HCT116 (cell line): Measurements from ENCODE around the gene TBC1D19. TPM values are rescaled to one million over a fixed set of nuclear protein-coding genes. Genes with fewer than 3 reads are reported as not detected.

Experiments used
- ATAC-seq: fragments of 200-7000 bp; cut with Tn5 transposase; 2 replicates; pipeline ENCODE4 v1.9.1; 2020; ENCODE audit warnings: mild to moderate bottlenecking, moderate library complexity
- BruUV-seq: library from RNA; stranded (reverse); fragments of 400-500 nt; replicated peaks from 2 replicates; lab custom pipeline; 2021; lab: Mats Ljungman, UMichigan
- CTCF ChIA-PET: fragments of 300-600 bp; sonication (Branson Sonifier 250); formaldehyde crosslinking; loops from one replicate; lab custom pipeline; 2021; ENCODE audit warnings: antibody characterized with exemption; lab: Charles Lee
- POLR2A ChIA-PET: fragments of 300-600, 350-600 bp; sonication (Branson Sonifier 250); formaldehyde crosslinking; loops from one replicate; lab custom pipeline; 2021; ENCODE audit warnings: antibody characterized with exemption; lab: Charles Lee
- RAD21 ChIA-PET, 2 experiments: fragments of 300-600 bp; sonication (Branson Sonifier 250); formaldehyde crosslinking; loops; one replicate each; lab custom pipeline; 2023; ENCODE audit warnings: low total read pairs in 2 of 2; ENCODE audit not compliant: uncharacterized antibody in 2 of 2, unreplicated experiment in 2 of 2, low non-redundant PET in 1 of 2; lab: Charles Lee
- DNase-seq: peaks from one replicate; pipeline ENCODE4 v3.0.0-alpha.2; 2010; ENCODE audit warnings: low read depth, low spot score
- H2AFZ ChIP-seq: fragments of 200-600 bp; shearing (Covaris generic), sonication (generic); 2 replicates; pipeline ENCODE4 v1.6.1; 2017; ENCODE audit warnings: low read depth, mixed run types, mixed read lengths, antibody characterized with exemption, low read length; ENCODE audit not compliant: poor library complexity, severe bottlenecking
- H3K27ac ChIP-seq: 2 replicates; pipeline ENCODE4 v1.5.1; 2012; ENCODE audit warnings: low read depth, low read length
- H3K27me3 ChIP-seq: fragments of 200-600 bp; sonication (generic); 2 replicates; pipeline ENCODE4 v1.6.1; 2016; ENCODE audit warnings: mixed run types, low read length, mixed read lengths; ENCODE audit not compliant: insufficient read depth
- H3K36me3 ChIP-seq, 2 experiments: fragments of 200-500 bp in 1 of 2; fragments of 200-600 bp in 1 of 2; sonication (Bioruptor generic) in 1 of 2; sonication (generic) in 1 of 2; 2 replicates each; pipeline versions ENCODE4 v1.5.1 to v1.6.1; 2014 to 2016; ENCODE audit warnings: low read length in 2 of 2, inconsistent platforms in 1 of 2, mixed read lengths in 1 of 2, mixed run types in 1 of 2; ENCODE audit not compliant: insufficient read depth in 2 of 2, control insufficient read depth in 1 of 2
- H3K4me1 ChIP-seq, 2 experiments: fragments of 200-600 bp in 1 of 2; sonication (generic) in 1 of 2; 2 replicates each; pipeline versions ENCODE4 v1.5.1 to v1.6.1; 2012 to 2017; ENCODE audit warnings: low read length in 2 of 2, inconsistent platforms in 1 of 2, mild to moderate bottlenecking in 1 of 2, mixed read lengths in 1 of 2, mixed run types in 1 of 2, moderate library complexity in 1 of 2; ENCODE audit not compliant: insufficient read depth in 2 of 2, control insufficient read depth in 1 of 2
- H3K4me2 ChIP-seq: fragments of 200-600 bp; sonication (generic); 2 replicates; pipeline ENCODE4 v1.6.1; 2017; ENCODE audit warnings: mixed run types, low read length, mixed read lengths
- H3K4me3 ChIP-seq, 2 experiments: fragments of 200-600 bp in 1 of 2; sonication (generic) in 1 of 2; replicated peaks in 1 of 2; 2 replicates each; pipeline ENCODE4 v1.5.1; 2011 to 2016; ENCODE audit warnings: low read length in 2 of 2, control low read depth in 1 of 2, low read depth in 1 of 2, mild to moderate bottlenecking in 1 of 2, mixed read lengths in 1 of 2, mixed run types in 1 of 2
- H3K79me2 ChIP-seq: fragments of 200-600 bp; sonication (generic); 2 replicates; pipeline ENCODE4 v1.6.1; 2017; ENCODE audit warnings: mild to moderate bottlenecking, mixed run types, low read length, moderate library complexity, mixed read lengths; ENCODE audit not compliant: insufficient read depth
- H3K9ac ChIP-seq: fragments of 200-600 bp; sonication (generic); 2 replicates; pipeline ENCODE4 v1.6.1; 2016; ENCODE audit warnings: low read length, mixed read lengths
- H3K9me2 ChIP-seq: fragments of 200-600 bp; sonication (generic), shearing (Covaris generic); 2 replicates; pipeline ENCODE4 v1.6.1; 2017; ENCODE audit warnings: mixed run types, mild to moderate bottlenecking, moderate library complexity; ENCODE audit not compliant: insufficient read depth
- H3K9me3 ChIP-seq, 2 experiments: fragments of 200-500 bp in 1 of 2; fragments of 200-600 bp in 1 of 2; sonication (Bioruptor generic) in 1 of 2; sonication (generic) in 1 of 2; 2 replicates each; pipeline ENCODE4 v1.6.1; 2014 to 2017; ENCODE audit warnings: low read length in 2 of 2, mixed read lengths in 2 of 2, inconsistent platforms in 1 of 2, low read depth in 1 of 2, mild to moderate bottlenecking in 1 of 2, mixed run types in 1 of 2, moderate library complexity in 1 of 2; ENCODE audit not compliant: control insufficient read depth in 1 of 2, insufficient read depth in 1 of 2
- H4K20me1 ChIP-seq: fragments of 200-600 bp; sonication (generic), shearing (Covaris generic); 2 replicates; pipeline ENCODE4 v1.6.1; 2017; ENCODE audit warnings: mixed run types, mild to moderate bottlenecking, moderate library complexity; ENCODE audit not compliant: insufficient read depth
- ATF3 ChIP-seq: IDR thresholded peaks from 2 replicates; pipeline ENCODE4 v1.6.1; 2012
- CEBPB ChIP-seq: IDR thresholded peaks from 2 replicates; pipeline ENCODE4 v1.6.1; 2012; ENCODE audit warnings: low read depth
- CTCF ChIP-seq, 3 experiments: fragments of 200-600 bp in 1 of 3; sonication (generic) in 1 of 3; IDR thresholded peaks in 2 of 3; conservative IDR thresholded peaks in 1 of 3; 2 replicates each; pipeline ENCODE4 v1.5.1; 2012 to 2017; ENCODE audit warnings: low read depth in 2 of 3, low read length in 2 of 3, antibody characterized with exemption in 1 of 3, borderline replicate concordance in 1 of 3, control low read depth in 1 of 3, mild to moderate bottlenecking in 1 of 3, mixed read lengths in 1 of 3, mixed run types in 1 of 3, moderate library complexity in 1 of 3; ENCODE audit not compliant: insufficient read depth in 1 of 3
- EGR1 ChIP-seq: IDR thresholded peaks from 2 replicates; pipeline ENCODE4 v1.6.1; 2012; ENCODE audit warnings: low read depth
- ELF1 ChIP-seq: IDR thresholded peaks from 2 replicates; pipeline ENCODE4 v1.6.1; 2012; ENCODE audit warnings: low read depth, borderline replicate concordance
- EZH2 ChIP-seq: fragments of 200-600 bp; sonication (generic); IDR thresholded peaks from 2 replicates; pipeline ENCODE4 v1.6.1; 2017; ENCODE audit warnings: antibody characterized with exemption, mixed run types
- FOSL1 ChIP-seq: IDR thresholded peaks from 2 replicates; pipeline ENCODE4 v1.6.1; 2012; ENCODE audit warnings: low read depth
- JUND ChIP-seq: IDR thresholded peaks from 2 replicates; pipeline ENCODE4 v1.6.1; 2012
- MAX ChIP-seq: IDR thresholded peaks from 2 replicates; pipeline ENCODE4 v1.6.1; 2012
- TCF7L2 ChIP-seq: IDR thresholded peaks from 2 replicates; pipeline ENCODE4 v1.7.0; 2011; ENCODE audit warnings: borderline replicate concordance, inconsistent platforms; ENCODE audit not compliant: insufficient read depth, insufficient read length; ENCODE audit errors: extremely low read depth
- ZFX ChIP-seq: fragments of 450-650 bp; IDR thresholded peaks from 2 replicates; pipeline ENCODE4 v1.6.1; 2017
- ZNF274 ChIP-seq: fragments of 200-500 bp; sonication (Bioruptor generic); IDR thresholded peaks from 2 replicates; pipeline ENCODE4 v1.6.1; 2014; ENCODE audit warnings: mild to moderate bottlenecking, low read depth, low read length, inconsistent platforms
- intact Hi-C: fragments of 100-400 bp; cut with micrococcal nuclease; formaldehyde crosslinking; loops from 2 replicates; pipeline ENCODE4 v1.10.0; 2022
- total RNA-seq: library from RNA; stranded (reverse); gene quantifications from one replicate; pipeline ENCODE4 v1.2.1, GENCODE V29; 2021; ENCODE audit not compliant: unreplicated experiment

TBC1D19 gene
- total RNA-seq, 1 experiment from 2014 or later, result 25.4 TPM

- DNase-seq, result no peak
- intact Hi-C loops, result no loop called here
- Histone ChIP-seq H3K9me2 (no peaks in the 10 kb centered on the region), H3K36me3 (no peaks in the 10 kb centered on the region), H3K27me3 (no peaks in the 10 kb centered on the region), H3K9ac (no peak overlapping the region), H3K4me2 (no peak overlapping the region)
- CTCF ChIA-PET, result no interaction called here
- POLR2A ChIA-PET, result no interaction called here
- BruUV-seq, result no TSS peak
- RAD21 ChIA-PET, result no interaction called here
- TF ChIP-seq ZFX (no peak), ELF1 (no peak), ZNF274 (no peak), ATF3 (no peak), TCF7L2 (no peak), CEBPB (no peak), MAX (no peak), FOSL1 (no peak), CTCF (IDR thresholded peaks at IDR 0.05 in 2 of 3, conservative IDR thresholded peaks at IDR 0.05 in 1 of 3; ENCODE audit: borderline replicate concordance in 1 of 3, insufficient read depth in 1 of 3, low read depth in 2 of 3, low read length in 2 of 3) (no peak), EGR1 (no peak), JUND (no peak), EZH2 (no peak)
- TF ChIP-seq, all 23 proteins: peak for 0
- no peak for ATAC-seq
- Histone ChIP-seq H2AFZ (no peak overlapping the region), H3K9me3 (no peaks in the 10 kb centered on the region), H3K79me2 (no peaks in the 10 kb centered on the region), H4K20me1 (no peaks in the 10 kb centered on the region), H3K4me1 (no peaks in the 10 kb centered on the region), H3K27ac (no peak overlapping the region), H3K4me3 (no peak overlapping the region)
Measured at GRCh38 chr4:26803211-26803861, 219.5 kb downstream of the TBC1D19 start.
